ENCODE data around the gene ANP32A.

DNA sequence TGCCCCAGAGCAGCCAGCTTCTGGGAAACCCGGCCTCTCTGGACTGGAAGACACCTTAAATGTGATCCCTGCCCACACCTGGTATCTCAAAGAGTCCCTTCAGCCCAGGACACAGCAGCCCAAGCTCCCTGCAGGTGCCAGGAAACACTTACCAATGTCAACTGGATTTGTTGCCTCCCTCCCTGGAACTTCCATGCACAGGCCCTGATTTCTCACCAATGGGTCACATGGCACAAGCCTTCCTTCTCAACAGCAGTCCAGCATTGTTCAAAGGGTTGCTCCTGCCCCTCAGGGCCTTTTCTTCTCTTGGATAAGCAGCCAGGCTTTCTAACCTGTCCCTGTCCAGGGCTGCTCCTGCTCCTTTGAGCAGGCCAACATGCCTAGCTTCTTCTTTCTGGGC lies 31.6 kb downstream of the ANP32A start:
- TF ChIP-seq CTCF (IDR thresholded peaks at IDR 0.05) = no peak
- TF ChIP-seq POLR2AphosphoS5 (IDR thresholded peaks at IDR 0.05; ENCODE audit: insufficient read depth in 1 of 2, low read depth in 1 of 2) = no peak

Measured in vagina (tissue), 2 donors.